Activated naive CD4-positive, alpha-beta T cell treated with anti-CD3 and anti-CD28 coated beads, Interleukin-2, amount 10 ng/mL, durations not matched to agents 7 days and 5 days (primary cell): ENCODE measurements around the gene IRAG1.

Source experiments
- CTCF ChIA-PET: fragments of 350-600 bp; sonication (Branson Sonifier 250); formaldehyde crosslinking; loops from one replicate; lab custom pipeline; 2021; ENCODE audit warnings: antibody characterized with exemption; lab: Charles Lee
- DNase-seq: peaks from one replicate; pipeline ENCODE4 v3.0.0-alpha.2; 2020
- H3K27ac Mint-ChIP-seq: one replicate; pipeline ENCODE4 v1.8.0; 2021; ENCODE audit warnings: mild to moderate bottlenecking, moderate library complexity, mixed read lengths
- H3K27me3 Mint-ChIP-seq: one replicate; pipeline ENCODE4 v1.8.0; 2021; ENCODE audit warnings: mild to moderate bottlenecking, mixed read lengths
- H3K36me3 Mint-ChIP-seq: one replicate; pipeline ENCODE4 v1.8.0; 2021; ENCODE audit warnings: mixed read lengths
- H3K4me1 Mint-ChIP-seq: one replicate; pipeline ENCODE4 v1.8.0; 2021; ENCODE audit warnings: mixed read lengths
- H3K4me3 Mint-ChIP-seq: one replicate; pipeline ENCODE4 v1.8.0; 2021; ENCODE audit warnings: mild to moderate bottlenecking, moderate library complexity, mixed read lengths
- H3K9me3 Mint-ChIP-seq: one replicate; pipeline ENCODE4 v1.8.0; 2021; ENCODE audit warnings: mixed read lengths

IRAG1 gene

DNA sequence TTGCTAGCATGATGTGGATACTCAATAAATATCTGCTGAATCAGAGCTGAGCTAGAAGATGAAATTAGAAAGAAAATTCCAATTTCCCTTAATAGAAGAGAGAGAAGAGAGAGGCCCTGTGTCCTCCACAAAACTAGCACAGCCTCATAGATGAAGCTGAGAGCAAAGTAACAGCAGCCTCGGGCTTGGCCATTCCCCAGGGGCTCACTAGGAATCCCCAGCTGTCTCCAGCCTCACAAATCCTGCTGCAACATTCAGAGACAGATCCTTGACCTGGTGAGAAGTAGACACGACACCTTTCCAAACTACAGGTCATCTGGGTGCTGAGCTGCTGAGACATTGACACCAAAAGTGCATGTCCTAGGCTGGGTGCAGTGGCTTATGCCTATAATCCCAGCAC, 26.1 kb upstream of the IRAG1 start:
- Mint-ChIP-seq H3K36me3 (no peaks in the 10 kb centered on the region), H3K4me3 (no peak overlapping the region), H3K9me3 (no peaks in the 10 kb centered on the region), H3K27me3 (peaks cover 48% of the 10 kb centered on the region), H3K27ac (no peak overlapping the region), H3K4me1 (no peaks in the 10 kb centered on the region)
- DNase-seq: no peak
- CTCF ChIA-PET: no interaction called here

DNA sequence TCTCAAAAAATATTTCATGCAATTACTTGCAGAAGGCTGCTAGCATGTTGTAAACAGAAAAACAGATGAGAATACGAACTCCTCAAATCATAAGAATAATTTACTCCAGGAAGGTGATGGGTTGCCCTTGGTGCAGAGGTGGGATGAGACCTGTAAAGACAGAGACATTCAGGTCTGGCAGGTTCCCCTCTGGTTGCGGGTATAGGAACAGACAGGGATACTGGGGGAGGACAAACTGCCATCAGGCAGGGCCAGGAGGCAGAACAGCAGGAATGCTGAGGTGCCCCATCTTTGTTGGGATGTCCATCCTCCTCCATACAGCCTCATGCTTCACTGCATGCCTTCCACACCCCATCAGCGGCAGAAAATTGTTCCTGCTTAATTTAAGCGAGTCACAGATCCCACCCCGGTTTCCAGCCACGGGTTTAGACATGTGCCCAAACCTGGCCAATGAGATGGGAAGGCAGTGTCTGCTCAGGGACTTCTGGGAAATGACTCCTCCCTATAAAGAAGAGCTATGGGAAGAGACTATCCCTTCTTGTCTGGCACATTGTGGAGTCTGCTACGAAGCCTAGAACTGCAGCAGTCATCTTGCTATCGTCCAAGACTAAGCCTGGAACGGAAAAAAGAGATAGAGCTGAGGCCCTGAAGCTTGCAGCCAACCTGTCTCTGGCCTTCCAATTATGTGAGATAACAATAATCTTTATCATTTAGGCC, 23.1 kb upstream of the IRAG1 start:
- DNase-seq: no peak
- H3K27ac Mint-ChIP-seq: no peak overlapping the region
- CTCF ChIA-PET: no interaction called here
- peaks cover 24% of the 10 kb centered on the region for H3K27me3 Mint-ChIP-seq
- no peak overlapping the region for H3K4me3 Mint-ChIP-seq
- H3K9me3 Mint-ChIP-seq: no peaks in the 10 kb centered on the region
- H3K4me1 Mint-ChIP-seq: no peaks in the 10 kb centered on the region
- no peaks in the 10 kb centered on the region for H3K36me3 Mint-ChIP-seq

DNA sequence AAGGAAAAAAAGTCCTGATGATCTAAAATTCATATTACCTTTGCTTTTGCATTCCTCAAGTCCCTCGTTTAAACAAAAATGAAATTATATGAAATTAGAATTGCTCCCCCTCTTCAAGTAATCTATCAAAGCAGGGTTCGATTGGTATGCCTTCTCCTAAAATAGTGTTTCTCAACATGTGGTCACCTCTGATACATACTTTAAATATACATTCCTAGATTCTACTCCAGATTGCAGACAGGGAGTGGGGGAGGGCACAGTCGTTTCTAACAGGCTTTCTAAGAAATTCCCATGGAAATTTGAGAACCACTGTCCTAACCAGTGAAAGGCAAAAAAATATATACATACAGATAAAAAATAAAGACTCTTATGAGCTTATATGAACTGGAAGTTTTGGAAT, 22.6 kb upstream of the IRAG1 start:
- Mint-ChIP-seq H3K4me3 (no peak overlapping the region), H3K36me3 (no peaks in the 10 kb centered on the region), H3K4me1 (no peaks in the 10 kb centered on the region), H3K9me3 (no peaks in the 10 kb centered on the region), H3K27me3 (peaks cover 21% of the 10 kb centered on the region), H3K27ac (no peak overlapping the region)
- DNase-seq: no peak
- CTCF ChIA-PET: no interaction called here

DNA sequence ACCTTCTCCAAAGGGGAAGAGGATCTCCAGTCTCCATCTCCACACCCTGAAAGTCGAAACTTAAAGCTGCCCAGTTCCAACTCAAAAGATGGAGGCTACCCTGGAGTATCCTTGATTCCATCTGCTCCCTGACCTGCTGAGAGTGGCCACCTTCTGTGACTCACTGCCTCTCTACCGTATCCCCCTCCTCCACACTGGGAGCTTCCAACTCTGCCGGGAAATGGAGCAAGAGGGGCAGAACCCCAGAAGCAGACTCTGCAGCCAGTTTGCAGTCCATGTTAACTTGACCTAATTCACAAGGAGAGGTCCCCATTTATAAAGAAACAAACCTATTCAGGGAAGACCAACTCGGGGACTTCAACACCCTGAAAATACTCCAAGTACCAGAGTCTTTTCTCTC, 22.0 kb upstream of the IRAG1 start:
- Mint-ChIP-seq H3K36me3 (no peaks in the 10 kb centered on the region), H3K9me3 (no peaks in the 10 kb centered on the region), H3K4me1 (no peaks in the 10 kb centered on the region), H3K4me3 (no peak overlapping the region), H3K27ac (no peak overlapping the region), H3K27me3 (peaks cover 21% of the 10 kb centered on the region)
- DNase-seq: no peak
- CTCF ChIA-PET: interaction anchor here (1.5 kb wide), 1 partner anchor 59 kb away, joined by 5 read pairs; no protein-coding TSS in a partner anchor

DNA sequence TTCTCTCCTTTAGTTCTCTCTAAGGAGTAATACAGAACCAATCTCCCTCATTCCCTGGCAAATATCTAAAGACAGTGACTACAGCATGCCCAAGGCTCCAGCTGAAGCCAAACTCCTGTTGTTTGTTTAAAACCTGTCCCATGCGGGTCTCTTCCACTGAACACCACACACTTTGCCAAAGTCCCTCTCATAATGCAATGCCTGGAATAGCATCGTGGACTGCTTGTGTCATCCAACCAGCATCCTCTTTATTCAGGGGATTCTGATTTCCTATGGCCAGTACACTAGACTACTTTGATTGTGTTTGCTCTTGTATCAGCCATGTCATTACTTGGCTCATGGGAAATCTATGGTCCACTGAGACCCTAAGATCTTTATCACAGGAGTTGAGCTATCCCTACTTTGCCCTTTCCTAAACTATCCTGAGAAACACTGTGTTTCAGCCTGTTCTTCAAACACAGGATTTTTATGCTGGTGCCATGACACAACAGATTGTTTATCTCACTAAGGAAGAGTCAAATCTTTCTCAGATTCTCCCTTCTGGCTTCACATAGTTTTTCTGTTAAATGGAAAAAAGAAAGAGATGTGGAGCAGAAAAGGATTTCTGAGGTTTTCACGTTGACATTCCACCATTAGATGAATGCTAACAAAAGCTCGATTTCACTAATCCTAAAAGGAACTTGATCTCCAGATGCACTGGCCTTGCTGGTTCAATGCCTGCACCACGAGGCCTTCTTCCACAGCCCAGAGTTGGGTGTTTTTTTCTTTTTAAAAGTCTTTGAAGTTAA, 15.9 kb upstream of the IRAG1 start:
- CTCF ChIA-PET: interaction anchor here (1.8 kb wide), 1 partner anchor 303 kb away, joined by 4 read pairs; no protein-coding TSS in a partner anchor
- Mint-ChIP-seq H3K4me3 (no peak overlapping the region), H3K27me3 (peaks cover 10% of the 10 kb centered on the region), H3K27ac (no peak overlapping the region), H3K4me1 (no peaks in the 10 kb centered on the region), H3K36me3 (no peaks in the 10 kb centered on the region), H3K9me3 (no peaks in the 10 kb centered on the region)
- DNase-seq: no peak

DNA sequence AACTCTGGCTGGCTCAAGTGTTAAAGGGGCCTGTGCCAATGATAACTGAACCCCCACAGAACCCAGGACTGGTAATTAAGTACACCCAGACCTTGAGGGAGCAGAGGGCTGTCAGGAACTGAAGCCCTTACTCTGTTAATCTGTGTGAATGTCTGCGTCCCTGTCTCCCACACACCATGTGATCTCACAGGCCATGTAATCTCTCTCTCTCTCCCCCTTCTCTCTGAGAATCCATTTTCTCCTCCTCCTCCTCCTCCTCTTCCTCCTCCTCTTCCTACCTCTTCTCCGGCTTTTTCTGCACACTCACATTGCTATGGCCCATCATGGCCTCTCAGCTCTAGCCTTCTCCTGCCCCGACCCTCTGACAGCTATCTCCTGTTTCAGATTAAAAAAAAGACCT, 14.6 kb upstream of the IRAG1 start:
- no peaks in the 10 kb centered on the region for H3K9me3 Mint-ChIP-seq
- H3K4me3 Mint-ChIP-seq: no peak overlapping the region
- CTCF ChIA-PET: no interaction called here
- no peak for DNase-seq
- H3K4me1 Mint-ChIP-seq: no peaks in the 10 kb centered on the region
- no peak overlapping the region for H3K27ac Mint-ChIP-seq
- H3K36me3 Mint-ChIP-seq: no peaks in the 10 kb centered on the region
- H3K27me3 Mint-ChIP-seq: peaks cover 14% of the 10 kb centered on the region

DNA sequence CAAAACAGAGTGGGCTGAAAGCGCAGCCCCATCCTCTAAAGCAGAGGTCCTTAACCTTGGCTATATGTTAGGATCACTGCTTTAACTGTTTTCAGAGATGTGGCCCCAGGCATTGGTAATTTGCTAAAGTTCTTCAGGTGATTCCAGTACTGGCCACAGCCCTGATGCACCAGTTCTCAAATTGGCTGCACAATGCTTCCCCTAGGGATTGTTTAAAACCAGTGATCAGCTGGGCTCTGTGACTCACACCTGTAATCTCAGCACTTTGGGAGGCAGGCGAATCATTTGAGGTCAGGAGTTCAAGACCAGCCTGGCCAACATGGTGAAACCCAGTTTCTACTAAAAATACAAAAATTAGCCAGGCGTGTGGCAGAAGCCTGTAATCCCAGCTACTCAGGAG, 8.4 kb upstream of the IRAG1 start:
- no peaks in the 10 kb centered on the region for H3K9me3 Mint-ChIP-seq
- CTCF ChIA-PET: no interaction called here
- no peak for DNase-seq
- no peaks in the 10 kb centered on the region for H3K4me1 Mint-ChIP-seq
- peaks cover 17% of the 10 kb centered on the region for H3K27me3 Mint-ChIP-seq
- H3K4me3 Mint-ChIP-seq: no peak overlapping the region
- H3K36me3 Mint-ChIP-seq: no peaks in the 10 kb centered on the region
- no peak overlapping the region for H3K27ac Mint-ChIP-seq

DNA sequence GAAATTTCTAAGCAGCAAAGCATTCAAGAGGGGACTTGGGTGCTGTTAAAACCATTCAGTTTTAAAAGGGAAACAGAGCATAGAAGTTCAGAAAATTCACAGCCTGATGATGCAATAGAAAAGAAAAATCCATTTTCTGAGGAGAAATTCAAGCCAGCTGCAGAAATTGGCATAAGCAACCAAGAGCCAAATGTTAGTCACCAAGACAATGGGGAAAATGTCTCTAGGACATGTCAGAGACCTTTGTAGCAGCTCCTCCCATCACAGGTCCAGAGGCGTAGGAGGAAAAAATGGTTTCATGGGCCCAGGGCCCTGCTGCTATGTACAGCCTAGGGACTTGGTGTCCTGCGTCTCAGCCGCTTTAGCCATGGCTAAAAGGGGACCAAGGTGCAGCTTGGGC, 5.5 kb upstream of the IRAG1 start:
- Mint-ChIP-seq H3K27ac (no peak overlapping the region), H3K36me3 (no peaks in the 10 kb centered on the region), H3K27me3 (peaks cover 28% of the 10 kb centered on the region), H3K4me3 (no peak overlapping the region), H3K4me1 (no peaks in the 10 kb centered on the region), H3K9me3 (no peaks in the 10 kb centered on the region)
- CTCF ChIA-PET: no interaction called here
- DNase-seq: no peak

DNA sequence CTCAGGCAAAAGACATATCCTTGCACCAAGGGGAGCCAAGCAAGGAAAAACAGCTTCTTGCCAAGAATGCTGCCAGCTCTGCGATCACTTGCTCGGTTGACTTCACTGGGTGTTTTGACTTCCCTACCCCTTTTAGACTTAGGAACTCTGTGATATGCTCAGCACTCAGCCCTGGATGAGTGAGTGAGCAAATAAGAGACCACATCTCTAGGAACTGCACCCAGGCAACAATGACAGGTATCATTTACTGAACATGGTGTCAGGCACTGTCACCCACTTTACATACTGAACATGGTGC, 3.7 kb upstream of the IRAG1 start:
- Mint-ChIP-seq H3K4me3 (no peak overlapping the region), H3K27ac (no peak overlapping the region), H3K9me3 (no peaks in the 10 kb centered on the region), H3K36me3 (no peaks in the 10 kb centered on the region), H3K4me1 (no peaks in the 10 kb centered on the region), H3K27me3 (peaks cover 40% of the 10 kb centered on the region)
- CTCF ChIA-PET: interaction anchor here (0.7 kb wide), 1 partner anchor 291 kb away, joined by 3 read pairs; no protein-coding TSS in a partner anchor
- no peak for DNase-seq

DNA sequence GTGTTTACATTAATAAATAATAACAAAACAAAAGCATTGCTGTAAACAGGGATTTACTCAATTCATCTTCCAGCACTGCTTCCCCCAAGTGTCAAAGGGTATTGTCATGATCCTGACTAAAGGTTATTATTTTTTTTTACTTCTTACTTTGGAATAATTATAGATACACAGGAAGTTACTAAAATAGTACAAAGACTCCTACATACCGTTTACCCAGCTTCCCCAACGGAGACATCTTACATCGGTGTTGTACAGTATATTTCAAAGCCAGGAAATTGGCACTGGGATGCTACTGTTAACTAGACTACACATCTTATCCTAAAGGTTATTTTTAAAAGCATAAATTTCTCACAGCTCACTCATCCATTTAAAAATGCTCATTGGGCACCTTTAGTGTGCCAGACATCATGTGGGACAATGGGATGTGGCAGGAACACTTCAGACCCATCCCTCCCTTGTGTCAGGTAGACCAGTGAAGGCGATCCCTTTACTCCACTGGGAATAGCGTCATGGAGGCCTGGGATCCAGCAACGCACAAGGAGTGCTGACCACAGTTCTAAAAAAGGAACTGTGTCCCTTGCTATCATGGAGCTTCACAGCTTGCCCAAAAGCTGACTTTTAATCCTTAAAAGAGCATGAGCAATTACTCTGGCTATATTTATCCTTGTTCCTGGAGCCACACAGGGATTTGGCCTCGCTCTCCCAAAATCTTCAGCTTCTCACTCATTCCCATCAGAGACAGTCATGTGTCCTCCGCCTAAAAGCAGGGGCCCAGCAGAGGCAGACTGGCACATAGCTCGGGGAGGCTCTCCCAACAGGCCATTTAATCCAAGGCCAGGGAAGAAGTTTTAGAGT, 3.1 kb upstream of the IRAG1 start:
- no peak for DNase-seq
- CTCF ChIA-PET: interaction anchor here (0.7 kb wide), 1 partner anchor 291 kb away, joined by 3 read pairs; no protein-coding TSS in a partner anchor
- Mint-ChIP-seq H3K27ac (no peak overlapping the region), H3K27me3 (peaks cover 40% of the 10 kb centered on the region), H3K36me3 (no peaks in the 10 kb centered on the region), H3K4me1 (no peaks in the 10 kb centered on the region), H3K9me3 (no peaks in the 10 kb centered on the region), H3K4me3 (no peak overlapping the region)

DNA sequence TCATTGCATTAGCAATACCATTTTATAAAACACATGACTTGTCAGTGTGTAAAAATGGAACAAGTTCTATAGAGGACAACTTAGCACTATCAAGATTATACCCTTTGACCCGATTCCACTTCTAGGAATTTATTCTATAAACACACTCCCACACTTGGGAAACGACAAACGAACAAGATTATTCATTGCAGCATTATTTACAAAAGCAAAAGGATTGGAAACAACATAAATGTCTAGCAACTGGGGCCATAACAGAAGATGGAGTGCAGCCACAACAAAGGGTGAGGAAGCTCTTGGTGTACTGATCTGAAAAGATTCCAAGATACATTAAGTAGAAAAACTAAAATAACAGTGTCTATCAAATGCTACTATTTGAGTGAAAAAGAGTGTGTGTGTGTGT, 2.3 kb upstream of the IRAG1 start:
- H3K9me3 Mint-ChIP-seq: no peaks in the 10 kb centered on the region
- DNase-seq: no peak
- H3K4me3 Mint-ChIP-seq: no peak overlapping the region
- CTCF ChIA-PET: interaction anchor here (0.7 kb wide), 1 partner anchor 310 kb away, joined by 3 read pairs; no protein-coding TSS in a partner anchor
- H3K27me3 Mint-ChIP-seq: peaks cover 48% of the 10 kb centered on the region
- no peaks in the 10 kb centered on the region for H3K4me1 Mint-ChIP-seq
- H3K27ac Mint-ChIP-seq: no peak overlapping the region
- no peaks in the 10 kb centered on the region for H3K36me3 Mint-ChIP-seq

DNA sequence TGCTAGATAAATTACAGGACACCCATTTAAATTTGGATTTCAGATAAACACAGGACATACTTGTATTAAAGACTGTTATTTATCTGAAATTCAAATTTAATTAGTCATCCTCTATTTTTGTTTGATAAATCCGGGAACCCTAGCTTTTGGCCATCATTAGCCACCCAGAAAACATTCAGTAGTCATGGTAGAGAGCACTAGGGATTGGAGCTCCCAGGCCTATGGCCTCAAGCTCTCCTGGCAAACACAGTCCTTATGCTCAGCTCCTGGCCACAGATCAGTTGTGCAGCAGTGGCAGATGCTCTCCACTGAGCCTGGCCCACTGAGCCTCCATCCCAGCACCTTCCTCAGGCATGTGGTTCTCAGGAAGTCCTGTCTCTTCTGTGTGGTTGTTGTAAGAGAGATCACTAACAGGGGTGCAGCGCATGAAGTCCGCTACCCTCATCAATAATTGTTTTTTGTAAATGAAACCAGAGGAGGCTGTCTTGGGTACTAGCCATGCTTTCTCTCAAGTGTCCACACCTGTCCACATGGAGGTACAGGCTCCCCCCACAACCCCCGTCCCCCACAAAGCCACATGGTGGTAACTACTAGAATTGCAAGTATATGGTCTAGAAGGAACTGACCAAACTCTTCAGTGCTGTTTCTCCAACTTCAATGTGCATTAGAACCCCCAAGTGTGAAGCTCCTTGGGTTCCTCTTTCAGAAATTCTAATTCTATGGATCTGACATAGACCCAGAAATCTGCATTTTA, 1.1 kb upstream of the IRAG1 start:
- no peaks in the 10 kb centered on the region for H3K9me3 Mint-ChIP-seq
- CTCF ChIA-PET: interaction anchor here (0.7 to 1.0 kb wide), 2 partner anchors 109 to 284 kb away, joined by 3 to 4 read pairs; no protein-coding TSS in a partner anchor
- H3K27me3 Mint-ChIP-seq: peaks cover 55% of the 10 kb centered on the region
- no peak overlapping the region for H3K4me3 Mint-ChIP-seq
- no peak for DNase-seq
- no peaks in the 10 kb centered on the region for H3K36me3 Mint-ChIP-seq
- no peak overlapping the region for H3K27ac Mint-ChIP-seq
- H3K4me1 Mint-ChIP-seq: no peaks in the 10 kb centered on the region

DNA sequence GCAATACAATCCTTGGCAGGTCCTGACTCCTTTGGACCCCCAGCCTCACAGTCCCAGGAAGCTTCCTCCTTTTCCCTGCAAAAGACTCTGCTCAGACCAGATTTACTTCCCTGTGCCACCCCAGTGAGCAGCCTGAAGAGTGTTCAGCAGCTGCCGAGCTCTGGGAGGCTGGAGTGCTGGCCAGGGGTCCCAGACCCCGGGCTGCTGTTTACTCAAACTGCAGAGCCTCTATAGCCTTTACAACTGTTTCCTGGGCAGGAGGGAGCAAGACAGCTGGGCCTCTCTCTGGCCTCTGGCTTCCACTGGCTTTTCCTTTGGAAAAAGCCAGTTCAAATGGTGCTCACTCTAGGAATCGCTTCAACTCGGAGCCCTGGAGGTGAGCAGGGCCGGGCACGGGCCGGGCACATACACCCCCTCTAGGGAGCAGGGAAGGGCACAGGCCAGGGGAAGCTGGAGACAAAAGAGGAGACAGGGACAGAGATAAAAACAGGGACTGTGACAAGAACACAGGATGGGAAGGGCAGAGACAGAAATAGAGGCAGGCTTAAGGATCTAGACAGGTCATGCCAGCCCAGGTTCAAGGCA, 932 bp downstream of the IRAG1 start:
- peaks cover 51% of the 10 kb centered on the region for H3K27me3 Mint-ChIP-seq
- no peaks in the 10 kb centered on the region for H3K4me1 Mint-ChIP-seq
- H3K36me3 Mint-ChIP-seq: no peaks in the 10 kb centered on the region
- no peak for DNase-seq
- no peaks in the 10 kb centered on the region for H3K9me3 Mint-ChIP-seq
- CTCF ChIA-PET: no interaction called here
- no peak overlapping the region for H3K27ac Mint-ChIP-seq
- no peak overlapping the region for H3K4me3 Mint-ChIP-seq
